OCI-LY1 (cell line): ENCODE data around the gene ATP11C.

Source experiments
- H2AFZ ChIP-seq: fragments of 200-600 bp; sonication (generic), shearing (Covaris generic); 2 replicates; pipeline ENCODE4 v1.6.0; 2014; ENCODE audit warnings: antibody characterized with exemption, mild to moderate bottlenecking, low read length
- H3F3A ChIP-seq: fragments of 200-600 bp; sonication (generic), shearing (Covaris generic); 2 replicates; pipeline ENCODE4 v1.6.0; 2014; ENCODE audit warnings: mild to moderate bottlenecking, antibody characterized with exemption, low read length, moderate library complexity; ENCODE audit not compliant: insufficient read depth
- H3K27ac ChIP-seq: fragments of 200-600 bp; sonication (generic); 2 replicates; pipeline ENCODE4 v1.5.1; 2014; ENCODE audit warnings: low read length, mixed run types, mild to moderate bottlenecking, low read depth; ENCODE audit not compliant: poor library complexity, severe bottlenecking
- H3K27me3 ChIP-seq: fragments of 200-600 bp; sonication (generic); 2 replicates; pipeline ENCODE4 v1.6.0; 2014; ENCODE audit warnings: antibody characterized with exemption, mild to moderate bottlenecking, low read length, moderate library complexity; ENCODE audit not compliant: insufficient read depth
- H3K36me3 ChIP-seq: fragments of 200-600 bp; sonication (generic); 2 replicates; pipeline ENCODE4 v1.6.1; 2014; ENCODE audit warnings: mild to moderate bottlenecking, antibody characterized with exemption, low read length, moderate library complexity, mixed read lengths; ENCODE audit not compliant: insufficient read depth
- H3K4me1 ChIP-seq: fragments of 200-600 bp; sonication (generic); 2 replicates; pipeline ENCODE4 v1.5.1; 2014; ENCODE audit warnings: mild to moderate bottlenecking, low read length, moderate library complexity; ENCODE audit not compliant: insufficient read depth, severe bottlenecking
- H3K4me2 ChIP-seq: fragments of 200-600 bp; sonication (generic), shearing (Covaris generic); 2 replicates; pipeline ENCODE4 v1.6.1; 2014; ENCODE audit warnings: low read length
- H3K4me3 ChIP-seq: fragments of 200-600 bp; sonication (generic); 2 replicates; pipeline ENCODE4 v1.5.1; 2014; ENCODE audit warnings: low read length, low read depth, mild to moderate bottlenecking, mixed read lengths; ENCODE audit not compliant: poor library complexity, severe bottlenecking
- H3K79me2 ChIP-seq: fragments of 200-600 bp; shearing (Covaris generic); 2 replicates; pipeline ENCODE4 v1.6.1; 2016; ENCODE audit warnings: mixed run types, low read length, mixed read lengths; ENCODE audit not compliant: insufficient read depth
- H3K9ac ChIP-seq: fragments of 200-600 bp; sonication (generic), shearing (Covaris generic); 2 replicates; pipeline ENCODE4 v1.6.1; 2014; ENCODE audit warnings: mild to moderate bottlenecking, low read length, mixed read lengths
- H3K9me2 ChIP-seq: fragments of 200-600 bp; sonication (generic), shearing (Covaris generic); 2 replicates; pipeline ENCODE4 v1.6.1; 2014; ENCODE audit warnings: low read depth, mild to moderate bottlenecking, low read length, mixed read lengths
- H3K9me3 ChIP-seq: fragments of 200-600 bp; shearing (Covaris generic); 2 replicates; pipeline ENCODE4 v1.6.1; 2014; ENCODE audit warnings: low read length, mixed read lengths
- H4K20me1 ChIP-seq: fragments of 200-600 bp; sonication (generic), shearing (Covaris generic); 2 replicates; pipeline ENCODE4 v1.6.0; 2016; ENCODE audit warnings: mild to moderate bottlenecking, low read length; ENCODE audit not compliant: insufficient read depth
- CTCF ChIP-seq: fragments of 200-600 bp; sonication (generic), shearing (Covaris generic); IDR thresholded peaks from 2 replicates; pipeline ENCODE4 v1.5.1; 2017; ENCODE audit warnings: mild to moderate bottlenecking, antibody characterized with exemption, low read length, moderate library complexity, mixed read lengths
- EZH2 ChIP-seq: fragments of 200-600 bp; sonication (generic), shearing (Covaris generic); IDR thresholded peaks from 2 replicates; pipeline ENCODE4 v1.8.0; 2017; ENCODE audit warnings: borderline replicate concordance, mixed run types, mild to moderate bottlenecking, antibody characterized with exemption, low read length, moderate library complexity, mixed read lengths

Gene ATP11C

GRCh38 chrX:139784807-139785206 lies 148.0 kb downstream of the ATP11C start:
- H3K27ac ChIP-seq: no peak overlapping the region
- no peak overlapping the region for H3K9ac ChIP-seq
- TF ChIP-seq EZH2 (no peak), CTCF (no peak)
- H2AFZ ChIP-seq: no peak overlapping the region
- H3K9me3 ChIP-seq: no peaks in the 10 kb centered on the region
- no peaks in the 10 kb centered on the region for H4K20me1 ChIP-seq
- H3K79me2 ChIP-seq: no peaks in the 10 kb centered on the region
- H3K4me3 ChIP-seq: no peak overlapping the region
- H3K36me3 ChIP-seq: peaks cover 12% of the 10 kb centered on the region
- H3K4me1 ChIP-seq: no peaks in the 10 kb centered on the region
- H3K27me3 ChIP-seq: no peaks in the 10 kb centered on the region
- no peaks in the 10 kb centered on the region for H3F3A ChIP-seq
- H3K4me2 ChIP-seq: no peak overlapping the region
- H3K9me2 ChIP-seq: no peaks in the 10 kb centered on the region

- no peak overlapping the region for H3K27ac ChIP-seq
- no peak overlapping the region for H3K9ac ChIP-seq
- H2AFZ ChIP-seq: no peak overlapping the region
- H3F3A ChIP-seq: no peaks in the 10 kb centered on the region
- H3K4me2 ChIP-seq: no peak overlapping the region
- no peaks in the 10 kb centered on the region for H3K79me2 ChIP-seq
- H3K27me3 ChIP-seq: no peaks in the 10 kb centered on the region
- H3K4me3 ChIP-seq: no peak overlapping the region
- H4K20me1 ChIP-seq: no peaks in the 10 kb centered on the region
- TF ChIP-seq EZH2 (no peak), CTCF (no peak)
- no peaks in the 10 kb centered on the region for H3K4me1 ChIP-seq
- H3K36me3 ChIP-seq: peaks cover 12% of the 10 kb centered on the region
- H3K9me2 ChIP-seq: no peaks in the 10 kb centered on the region
- H3K9me3 ChIP-seq: no peaks in the 10 kb centered on the region
Measured at GRCh38 chrX:139783959-139784358, 148.9 kb downstream of the ATP11C start.

DNA sequence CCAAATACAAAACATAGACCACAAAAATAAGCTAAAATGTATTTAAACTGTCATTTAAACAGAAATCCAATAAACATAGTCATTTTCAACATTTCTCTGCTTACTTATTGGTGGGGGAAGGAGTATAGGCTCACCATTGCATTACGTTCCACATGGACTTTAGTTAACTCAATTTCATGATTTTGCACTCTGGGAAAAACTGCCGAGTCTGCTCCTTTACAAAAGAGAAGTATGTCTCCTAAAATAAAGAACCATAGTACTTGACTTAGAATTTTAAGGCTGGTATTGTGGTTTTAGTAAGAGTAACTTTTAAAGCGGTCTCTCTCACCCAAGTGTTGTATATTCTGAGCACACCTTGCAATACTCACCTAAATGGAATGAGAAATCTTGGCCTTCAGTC lies 149.8 kb downstream of the ATP11C start:
- Histone ChIP-seq H3K4me2 (no peak overlapping the region), H3K9ac (no peak overlapping the region)
- no peak for TF ChIP-seq EZH2
- TF ChIP-seq CTCF: no peak

More for the DNA sequence above, 149.8 kb downstream of the ATP11C start:
- Histone ChIP-seq H3K79me2 (no peaks in the 10 kb centered on the region), H3K4me1 (no peaks in the 10 kb centered on the region), H3K9me3 (no peaks in the 10 kb centered on the region), H3K27me3 (no peaks in the 10 kb centered on the region), H3K9me2 (no peaks in the 10 kb centered on the region), H4K20me1 (no peaks in the 10 kb centered on the region), H3K36me3 (peaks cover 10% of the 10 kb centered on the region), H3K4me3 (no peak overlapping the region), H2AFZ (no peak overlapping the region), H3F3A (no peaks in the 10 kb centered on the region), H3K27ac (no peak overlapping the region)
